Measurements from ENCODE around the gene PHF21B.

- no peak for TF ChIP-seq CTCF (IDR thresholded peaks at IDR 0.05; ENCODE audit: low read length)
- no peak for TF ChIP-seq EZH2 (IDR thresholded peaks at IDR 0.05; ENCODE audit: borderline replicate concordance, low read length)
Observed at GRCh38 chr22:44879301-44879680, 130.5 kb downstream of the PHF21B start.
